Stimulated activated CD4-positive, alpha-beta T cell treated with anti-CD3 and anti-CD28 coated beads, Interleukin-15, amount 100 ng/mL, for 24 hours (primary cell): ENCODE results near the gene PLA2G5.

Experiments
- DNase-seq: peaks from one replicate; pipeline ENCODE4 v3.0.0-alpha.2; 2020

Gene PLA2G5

GRCh38 chr1:20070357-20070756, 363 bp downstream of the PLA2G5 start:
- DNase-seq, result no peak

DNA sequence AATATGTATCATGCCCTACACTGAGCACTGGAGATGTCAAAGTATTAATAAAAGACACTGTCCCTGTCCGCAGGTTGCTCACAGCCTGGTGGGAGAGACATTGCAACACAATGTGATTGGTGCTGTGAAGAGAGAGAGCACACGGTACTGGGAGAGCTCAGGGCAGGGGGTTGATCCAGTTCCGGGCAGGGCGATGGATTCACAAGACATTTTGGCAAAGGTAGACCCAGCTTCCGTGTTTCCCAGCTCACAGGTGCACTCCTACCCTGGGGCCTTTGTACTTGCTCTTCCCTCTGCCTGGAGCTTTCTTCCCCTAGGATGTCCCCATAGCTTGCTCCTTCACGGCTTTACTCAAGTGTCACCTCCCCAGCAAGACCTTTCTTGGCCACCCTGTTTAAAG, 1.4 kb downstream of the PLA2G5 start:
- no peak for DNase-seq

- DNase-seq, result no peak
Observed at GRCh38 chr1:20072771-20073170, 2.8 kb downstream of the PLA2G5 start.

DNA sequence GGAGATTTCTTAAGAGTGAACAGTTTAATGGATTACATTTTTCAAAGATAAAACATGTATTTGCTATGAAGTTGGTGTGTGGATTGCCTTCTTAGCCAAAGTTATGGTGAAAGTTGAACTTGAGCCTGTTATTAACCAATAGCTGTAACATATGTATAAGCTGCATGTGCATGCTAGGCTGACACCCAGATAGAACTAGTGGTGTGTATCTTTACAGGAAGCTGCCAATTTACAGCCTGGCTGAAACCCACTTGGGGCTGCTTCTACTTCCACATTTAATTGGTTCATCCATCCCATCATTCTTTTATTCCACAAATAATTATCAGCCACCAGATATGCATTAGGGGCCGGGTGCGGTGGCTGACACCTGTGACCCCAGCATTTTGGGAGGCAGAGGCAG, 3.3 kb downstream of the PLA2G5 start:
- DNase-seq, result no peak

GRCh38 chr1:20074055-20074724, 4.2 kb downstream of the PLA2G5 start:
- DNase-seq, result no peak

- no peak for DNase-seq
Observed at GRCh38 chr1:20074725-20075171, 4.8 kb downstream of the PLA2G5 start.

- no peak for DNase-seq
Observed at GRCh38 chr1:20075345-20075744, 5.4 kb downstream of the PLA2G5 start.

DNA sequence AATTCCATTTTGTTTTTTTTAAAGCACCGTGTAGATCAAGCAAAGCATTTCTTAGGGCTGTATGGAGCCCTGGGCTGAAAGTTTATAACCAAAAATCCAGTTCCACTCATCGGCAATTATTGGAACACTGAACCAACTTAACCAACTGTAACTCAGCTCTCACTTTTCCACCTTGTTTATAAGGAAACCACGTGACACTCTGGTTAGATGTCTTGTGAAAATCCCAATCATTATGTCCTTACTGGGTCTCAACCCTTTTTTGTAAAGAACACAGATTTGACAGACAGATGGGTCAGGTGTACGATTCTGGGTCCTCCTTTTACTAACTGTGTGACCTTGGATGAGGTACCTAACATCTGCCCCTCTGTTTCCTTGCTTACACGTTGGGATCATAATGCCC, 6.2 kb downstream of the PLA2G5 start:
- DNase-seq, result no peak

GRCh38 chr1:20076710-20077461, 6.9 kb downstream of the PLA2G5 start:
- no peak for DNase-seq

DNA sequence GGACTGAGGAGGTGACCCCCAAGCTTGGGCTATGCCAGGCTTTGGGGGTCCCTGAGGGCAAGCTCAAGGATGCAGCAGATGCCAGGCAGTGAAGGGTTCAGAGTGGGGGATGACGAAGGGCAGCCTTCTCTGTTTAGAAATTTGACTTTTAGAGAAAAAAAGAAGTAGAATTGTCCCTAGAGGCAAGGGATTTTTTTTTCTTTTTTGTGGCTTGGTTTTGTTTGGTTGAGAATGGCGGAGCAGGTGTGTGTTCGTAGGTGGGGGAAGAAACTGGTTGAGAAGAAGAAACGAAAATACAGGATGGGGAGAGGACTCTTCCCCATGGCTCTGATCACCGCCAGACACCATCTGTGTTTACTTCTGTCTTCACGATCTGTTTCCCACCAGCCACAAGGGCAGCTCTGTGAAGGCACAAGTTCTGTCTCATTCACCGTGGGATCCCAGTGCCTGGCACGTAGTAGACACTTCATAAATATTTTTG, 8.2 kb downstream of the PLA2G5 start:
- no peak for DNase-seq

- no peak for DNase-seq
Observed at GRCh38 chr1:20078711-20079110, 8.7 kb downstream of the PLA2G5 start.

- no peak for DNase-seq
Observed at GRCh38 chr1:20079661-20080305, 9.8 kb downstream of the PLA2G5 start.

DNA sequence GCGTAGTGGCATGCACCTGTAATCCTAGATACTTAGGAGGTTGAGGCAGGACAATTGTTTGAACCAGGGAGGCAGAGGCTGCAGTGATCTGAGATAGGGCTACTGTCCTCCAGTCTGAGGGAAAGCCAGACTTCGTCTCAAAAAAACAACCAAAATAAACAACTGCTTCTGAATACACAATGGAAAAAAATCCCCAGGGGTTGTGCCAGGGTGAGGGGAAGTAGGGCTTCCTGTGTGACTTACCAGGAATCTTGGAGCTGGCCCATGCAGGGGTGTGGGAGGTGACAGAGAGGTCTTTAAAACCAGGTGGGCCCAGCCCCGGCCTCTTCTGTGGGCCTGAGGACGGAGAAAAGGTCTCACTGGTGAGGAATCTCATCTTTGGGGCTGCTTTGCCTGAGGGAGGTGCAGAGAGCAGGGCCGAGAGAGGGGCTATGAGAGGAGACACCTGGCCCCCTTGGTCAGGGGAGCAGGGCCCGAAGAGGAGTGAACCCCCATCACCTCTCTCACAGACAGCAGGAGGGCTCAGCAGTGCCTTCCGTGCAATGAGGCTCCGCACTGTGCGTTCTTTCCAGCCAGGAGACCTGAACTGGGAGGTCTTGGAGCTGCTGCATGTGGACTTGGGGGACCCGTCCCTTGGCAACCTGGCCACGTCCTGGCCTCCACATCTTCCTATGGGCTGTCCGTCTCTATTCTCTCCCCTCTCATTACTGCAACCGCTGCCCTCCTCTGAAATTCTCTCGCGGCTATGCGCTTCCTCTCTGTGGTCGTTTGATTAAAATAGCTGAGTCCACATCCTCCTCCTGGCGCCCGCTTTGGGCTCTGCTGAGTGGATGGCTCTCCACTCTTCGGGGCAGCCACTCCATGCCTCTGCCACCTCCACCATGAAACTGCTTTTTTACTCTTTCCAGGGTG, 10.7 kb downstream of the PLA2G5 start:
- DNase-seq, result no peak

DNA sequence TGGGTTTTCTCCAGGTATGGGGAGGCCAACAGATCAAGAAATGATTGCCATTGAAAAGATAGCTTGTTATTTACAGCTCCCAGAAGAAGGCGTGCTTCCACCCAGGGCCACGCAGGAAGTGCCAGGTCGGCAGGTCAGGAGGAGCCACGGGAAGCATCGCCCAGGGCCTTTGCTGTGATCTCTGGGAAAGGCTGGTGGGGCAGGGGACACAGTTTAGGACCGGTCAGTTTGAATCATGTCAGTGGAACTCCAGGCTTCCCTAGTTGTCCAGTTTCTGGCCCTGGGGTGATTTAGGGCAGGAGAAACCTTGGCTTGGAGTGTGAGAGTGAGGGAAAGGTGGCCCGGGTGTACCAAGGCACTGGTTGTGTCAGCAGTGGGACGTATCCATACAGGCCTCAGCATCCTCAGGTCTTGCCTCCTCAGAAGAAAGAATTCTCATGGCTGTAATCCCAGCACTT, 11.4 kb downstream of the PLA2G5 start:
- DNase-seq, result no peak

- DNase-seq, result no peak
Observed at GRCh38 chr1:20082772-20083171, 12.8 kb downstream of the PLA2G5 start.

DNA sequence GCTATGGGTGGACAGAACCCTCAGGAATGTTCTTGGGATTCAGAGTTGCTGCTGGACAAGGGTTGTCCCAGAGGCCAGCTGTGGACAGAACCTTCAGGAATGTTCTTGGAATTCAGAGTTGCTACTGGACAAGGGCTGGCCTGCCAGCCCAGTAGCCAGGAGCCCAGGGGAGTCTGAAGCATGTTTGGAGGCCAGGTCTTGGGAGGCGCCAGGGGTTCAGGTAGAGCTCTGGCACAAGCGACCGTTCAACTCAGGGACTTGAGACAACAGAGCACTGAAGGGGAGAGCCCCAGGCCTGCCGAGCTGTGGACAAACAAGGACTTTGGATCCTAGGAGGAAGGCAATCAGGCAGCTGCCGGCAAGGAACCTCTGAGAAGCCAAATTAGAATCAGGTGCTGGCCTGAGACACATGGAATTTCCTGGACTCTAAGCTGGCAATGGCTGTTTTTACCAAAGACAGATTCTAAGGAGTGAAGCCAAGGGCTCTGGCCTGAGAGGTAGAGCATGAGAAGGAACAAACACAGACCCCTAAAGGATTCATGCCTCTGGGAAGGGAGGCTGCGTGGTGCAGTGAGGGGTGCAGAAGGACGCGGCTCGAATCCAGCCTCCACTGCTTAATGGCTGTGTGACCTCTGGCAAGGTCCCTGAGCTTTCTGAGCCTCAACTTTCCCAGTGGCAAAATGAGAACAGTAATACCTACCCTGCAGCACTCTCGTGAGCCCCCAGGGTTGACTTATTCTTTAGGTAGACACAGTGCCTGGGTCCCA, 13.4 kb downstream of the PLA2G5 start:
- no peak for DNase-seq

- DNase-seq, result no peak
Observed at GRCh38 chr1:20086800-20087199, 16.8 kb downstream of the PLA2G5 start.

- DNase-seq, result no peak
Observed at GRCh38 chr1:20087668-20088067, 17.7 kb downstream of the PLA2G5 start.

GRCh38 chr1:20089328-20090077, 19.5 kb downstream of the PLA2G5 start:
- no peak for DNase-seq

- DNase-seq, result no peak
Observed at GRCh38 chr1:20090119-20090518, 20.1 kb downstream of the PLA2G5 start.

GRCh38 chr1:20090641-20091040, 20.6 kb downstream of the PLA2G5 start:
- DNase-seq, result no peak
